GM21528 (cell line): ENCODE results near the gene HTR3B.

Experiments used
- ATAC-seq: cut with Tn5 transposase; IDR thresholded peaks from one replicate; pipeline ENCODE4 v1.9.1; 2021; ENCODE audit warnings: mild to moderate bottlenecking, moderate library complexity; ENCODE audit not compliant: unreplicated experiment, low FRiP score

Gene HTR3B

DNA sequence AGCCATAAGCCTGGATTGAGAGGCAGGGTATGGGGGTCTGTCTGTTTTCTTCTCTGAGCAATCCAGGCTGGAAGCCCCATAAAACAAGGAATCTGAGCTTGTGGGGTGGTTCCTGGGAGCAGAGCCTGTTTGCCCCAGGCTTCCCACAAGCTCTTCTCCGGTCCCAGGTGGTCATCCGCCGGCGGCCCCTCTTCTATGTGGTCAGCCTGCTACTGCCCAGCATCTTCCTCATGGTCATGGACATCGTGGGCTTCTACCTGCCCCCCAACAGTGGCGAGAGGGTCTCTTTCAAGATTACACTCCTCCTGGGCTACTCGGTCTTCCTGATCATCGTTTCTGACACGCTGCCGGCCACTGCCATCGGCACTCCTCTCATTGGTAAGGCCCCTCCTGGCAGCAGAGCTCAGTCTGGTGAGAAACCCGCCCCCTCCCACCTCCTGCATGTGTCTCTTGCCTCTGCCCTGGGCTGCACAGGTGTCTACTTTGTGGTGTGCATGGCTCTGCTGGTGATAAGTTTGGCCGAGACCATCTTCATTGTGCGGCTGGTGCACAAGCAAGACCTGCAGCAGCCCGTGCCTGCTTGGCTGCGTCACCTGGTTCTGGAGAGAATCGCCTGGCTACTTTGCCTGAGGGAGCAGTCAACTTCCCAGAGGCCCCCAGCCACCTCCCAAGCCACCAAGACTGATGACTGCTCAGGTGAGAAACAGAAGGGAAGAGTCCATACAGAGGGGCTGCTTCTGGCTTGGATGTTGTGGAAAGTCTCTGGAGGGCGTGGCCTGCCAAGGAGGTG, 82.0 kb downstream of the HTR3B start:
- no peak for ATAC-seq

DNA sequence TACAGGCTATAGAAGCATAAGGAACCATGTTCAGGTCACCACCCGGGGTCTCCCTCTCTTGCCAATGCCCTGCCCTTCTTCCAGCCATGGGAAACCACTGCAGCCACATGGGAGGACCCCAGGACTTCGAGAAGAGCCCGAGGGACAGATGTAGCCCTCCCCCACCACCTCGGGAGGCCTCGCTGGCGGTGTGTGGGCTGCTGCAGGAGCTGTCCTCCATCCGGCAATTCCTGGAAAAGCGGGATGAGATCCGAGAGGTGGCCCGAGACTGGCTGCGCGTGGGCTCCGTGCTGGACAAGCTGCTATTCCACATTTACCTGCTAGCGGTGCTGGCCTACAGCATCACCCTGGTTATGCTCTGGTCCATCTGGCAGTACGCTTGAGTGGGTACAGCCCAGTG, 84.8 kb downstream of the HTR3B start:
- ATAC-seq = no peak

DNA sequence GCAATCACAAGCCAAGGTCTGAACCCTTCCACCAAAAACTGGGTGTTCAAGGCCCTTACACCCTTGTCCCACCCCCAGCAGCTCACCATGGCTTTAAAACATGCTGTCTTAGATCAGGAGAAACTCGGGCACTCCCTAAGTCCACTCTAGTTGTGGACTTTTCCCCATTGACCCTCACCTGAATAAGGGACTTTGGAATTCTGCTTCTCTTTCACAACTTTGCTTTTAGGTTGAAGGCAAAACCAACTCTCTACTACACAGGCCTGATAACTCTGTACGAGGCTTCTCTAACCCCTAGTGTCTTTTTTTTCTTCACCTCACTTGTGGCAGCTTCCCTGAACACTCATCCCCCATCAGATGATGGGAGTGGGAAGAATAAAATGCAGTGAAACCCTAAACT, 85.3 kb downstream of the HTR3B start:
- ATAC-seq = no peak

DNA sequence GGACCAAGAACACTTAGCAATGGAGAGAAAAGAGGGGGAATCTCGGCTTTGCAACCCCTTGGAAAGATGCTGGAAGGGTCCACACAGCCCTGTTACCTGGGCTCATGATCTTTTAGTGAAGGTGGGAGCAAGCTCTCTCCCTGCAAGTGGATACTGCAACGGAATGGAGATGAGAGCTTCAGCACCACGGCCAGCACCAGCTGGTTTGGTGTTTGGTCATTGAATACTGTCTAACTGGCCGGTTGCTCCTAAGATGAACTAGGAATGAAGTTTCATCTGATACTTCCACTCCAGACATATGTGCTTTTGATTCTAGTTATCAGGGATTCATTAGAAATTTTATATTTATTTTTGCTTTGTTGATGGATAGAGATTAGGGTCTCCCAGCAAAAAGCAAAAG, 86.6 kb downstream of the HTR3B start:
- no peak for ATAC-seq

DNA sequence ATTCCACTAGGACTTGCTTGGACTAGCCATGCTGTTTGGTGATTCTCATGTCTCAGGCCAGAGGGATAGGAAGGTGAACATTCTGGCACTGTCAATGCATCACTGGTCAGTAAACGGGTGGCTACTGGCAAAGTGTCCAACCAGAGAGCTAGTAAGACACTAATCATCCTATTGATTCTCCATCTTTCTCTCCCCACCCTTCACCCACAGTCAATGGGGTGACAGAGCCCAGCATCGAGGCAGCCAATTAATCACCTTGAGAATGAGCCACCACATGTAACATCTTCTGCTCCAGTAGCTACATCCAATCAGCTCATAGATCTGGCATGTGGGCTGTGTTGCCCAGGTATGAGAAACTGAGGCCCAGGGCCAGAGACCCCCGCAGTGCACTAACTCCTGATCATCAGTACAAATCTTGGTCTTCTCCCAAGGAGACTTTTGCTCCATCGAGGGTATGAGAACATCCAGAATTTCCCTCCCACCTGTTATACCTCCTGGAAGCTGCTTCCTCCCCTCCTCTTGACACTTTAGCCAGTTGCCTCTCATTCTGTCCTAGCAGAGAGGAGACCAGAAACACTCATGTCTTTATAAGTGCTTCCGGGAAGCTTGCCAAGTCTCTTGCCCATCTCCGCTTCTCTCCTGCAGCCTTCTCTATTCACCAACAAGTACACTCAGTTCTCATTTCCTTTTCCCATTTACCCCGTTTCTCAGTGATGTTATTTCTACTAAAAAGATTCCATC, 87.3 kb downstream of the HTR3B start:
- ATAC-seq = no peak

DNA sequence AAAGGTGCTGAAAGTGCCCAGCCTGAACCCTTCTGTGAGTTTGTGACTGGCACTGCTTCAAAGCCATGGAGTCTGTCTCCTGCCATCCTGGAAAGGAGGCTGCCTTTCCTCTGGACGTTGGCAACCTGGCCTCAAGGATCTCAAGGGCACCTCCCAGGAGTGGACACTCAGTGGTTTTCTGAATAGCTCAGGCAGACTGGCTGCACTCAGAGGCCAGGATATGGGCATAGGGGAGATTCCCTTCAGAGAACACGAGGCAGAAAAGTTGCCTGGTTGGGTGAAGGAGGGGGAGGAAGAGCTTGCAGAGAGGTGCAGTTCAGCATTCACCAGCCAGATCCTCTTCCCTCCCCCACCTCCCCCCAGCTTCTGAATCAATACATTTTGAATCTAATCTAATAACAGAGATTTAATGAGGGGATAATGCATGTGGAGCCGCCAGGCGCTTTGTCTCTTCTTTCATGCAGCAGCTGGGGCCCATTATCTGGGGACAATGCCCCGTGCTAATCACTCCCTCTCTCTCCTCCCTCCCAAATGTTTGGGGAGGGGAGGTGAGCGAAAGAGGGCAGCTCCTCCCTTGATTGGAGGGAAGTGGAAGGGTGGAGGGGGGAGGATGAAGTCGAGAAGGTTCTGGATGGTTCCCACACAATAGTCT, 88.0 kb downstream of the HTR3B start:
- no peak for ATAC-seq

DNA sequence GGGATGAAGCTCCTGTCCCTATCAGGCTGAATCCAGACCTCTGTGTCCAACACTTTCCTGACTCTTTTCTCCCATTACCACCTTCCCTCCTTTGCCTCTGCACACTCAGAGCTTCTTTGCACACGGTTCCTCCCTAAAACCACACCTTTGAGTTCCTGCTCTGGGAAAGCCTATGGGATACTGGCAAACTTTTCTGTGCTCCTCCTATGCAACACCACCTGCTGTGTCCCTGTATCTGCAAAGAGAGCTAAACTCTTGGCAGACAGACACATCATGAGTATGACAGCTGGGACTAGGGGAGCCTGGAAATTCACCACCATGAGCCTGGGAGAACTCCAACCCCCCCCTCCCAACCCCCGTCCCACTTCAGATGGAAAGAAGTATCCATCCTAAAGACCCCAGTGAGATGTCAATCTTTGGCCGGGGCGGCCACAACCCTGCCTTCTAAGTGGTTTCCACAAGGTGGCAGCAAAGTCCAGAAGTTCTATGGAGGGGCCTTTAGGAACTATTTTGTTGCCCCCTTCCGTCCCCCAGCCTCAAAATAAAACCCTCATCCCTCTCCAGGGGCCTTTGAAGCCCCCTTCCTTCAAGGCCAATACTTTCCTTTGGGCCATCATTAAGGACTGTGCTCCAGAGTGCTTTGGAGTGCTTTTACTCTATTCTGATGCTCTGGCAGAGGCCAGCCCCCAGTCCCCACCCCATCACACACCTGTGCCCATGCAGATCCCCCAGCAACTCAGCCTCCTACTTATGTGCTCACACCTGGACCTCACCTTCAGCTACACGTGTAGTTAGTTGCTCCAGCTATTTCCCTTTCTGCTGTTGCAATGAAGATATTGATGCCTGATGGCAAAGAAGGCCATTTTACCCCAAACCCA, 89.7 kb downstream of the HTR3B start:
- no peak for ATAC-seq
